Retina (tissue), 1 donor: ENCODE results near the gene MREG.
A peak's percentile ranks its signal among the peaks of the same experiment; 100 is the strongest.
"Not testable (repeated sequence)": the region's sequence is repeated elsewhere in the genome, so short reads cannot be mapped to it uniquely, and the experiment has no call there.

Experiments
- DNase-seq: peaks from one replicate; pipeline ENCODE4 v3.0.0-alpha.2; 2016

MREG gene

GRCh38 chr2:216018709-216019108 is 5.4 kb upstream of the MREG start:
- no peak for DNase-seq

- DNase-seq: no peak
Measured at GRCh38 chr2:216017365-216017764, 4.0 kb upstream of the MREG start.

GRCh38 chr2:216016581-216016980 is 3.2 kb upstream of the MREG start:
- no peak for DNase-seq

- peak; percentile 68 for DNase-seq
Measured at GRCh38 chr2:216015722-216016464, 2.5 kb upstream of the MREG start.

GRCh38 chr2:216014986-216015385 is 1.6 kb upstream of the MREG start:
- no peak for DNase-seq

- DNase-seq: no peak
Measured at GRCh38 chr2:216014006-216014405, 655 bp upstream of the MREG start.

- no peak for DNase-seq
Measured at GRCh38 chr2:216012830-216013079, 596 bp downstream of the MREG start.

GRCh38 chr2:216012133-216012829 is 1.1 kb downstream of the MREG start:
- peak; percentile 57 for DNase-seq

GRCh38 chr2:216009215-216009614 is 4.1 kb downstream of the MREG start:
- not testable (repeated sequence) for DNase-seq

- DNase-seq: no peak
Measured at GRCh38 chr2:216008387-216008786, 5.0 kb downstream of the MREG start.

- DNase-seq: no peak
Measured at GRCh38 chr2:216006164-216006663, 7.1 kb downstream of the MREG start.

- DNase-seq: no peak
Measured at GRCh38 chr2:216004697-216005283, 8.6 kb downstream of the MREG start.

- DNase-seq: no peak
Measured at GRCh38 chr2:216003876-216004696, 9.3 kb downstream of the MREG start.

- DNase-seq: no peak
Measured at GRCh38 chr2:216002693-216003092, 10.7 kb downstream of the MREG start.

- peak; percentile 46 for DNase-seq
Measured at GRCh38 chr2:216002101-216002678, 11.2 kb downstream of the MREG start.

GRCh38 chr2:216001216-216002100 is 11.9 kb downstream of the MREG start:
- peak; percentile 44 for DNase-seq

- DNase-seq: no peak
Measured at GRCh38 chr2:215998636-215999035, 14.7 kb downstream of the MREG start.

- no peak for DNase-seq
Measured at GRCh38 chr2:215997219-215997618, 16.1 kb downstream of the MREG start.

- no peak for DNase-seq
Measured at GRCh38 chr2:215994911-215995310, 18.4 kb downstream of the MREG start.

GRCh38 chr2:215988556-215989207 is 24.7 kb downstream of the MREG start:
- not testable (repeated sequence) for DNase-seq

- no peak for DNase-seq
Measured at GRCh38 chr2:215985257-215985656, 28.1 kb downstream of the MREG start.
